Endothelial cell of umbilical vein (primary cell): ENCODE measurements around the gene SLC37A1. TPM values are rescaled to one million over a fixed set of nuclear protein-coding genes. Genes with fewer than 3 reads are reported as not detected.

Experiments
- BruUV-seq: library from RNA; stranded (reverse); fragments of 400-500 nt; replicated peaks from 2 replicates; lab custom pipeline; 2021; lab: Mats Ljungman, UMichigan
- CTCF ChIA-PET: fragments of 300-600, 350-600 bp; sonication (Branson Sonifier 250); formaldehyde crosslinking; loops from one replicate; lab custom pipeline; 2021; ENCODE audit warnings: antibody characterized with exemption, inconsistent platforms; lab: Charles Lee
- POLR2A ChIA-PET: fragments of 300-600, 350-600 bp; sonication (Branson Sonifier 250); formaldehyde crosslinking; loops from one replicate; lab custom pipeline; 2021; ENCODE audit warnings: antibody characterized with exemption, inconsistent platforms; lab: Charles Lee
- DNase-seq: peaks from one replicate; pipeline ENCODE4 v3.0.0-alpha.2; 2011; ENCODE audit warnings: low read depth, low spot score
- FAIRE-seq: peaks from 2 replicates; lab custom pipeline; 2011; peaks lifted over from hg19 to GRCh38; lab: Jason Lieb, UNC
- H2AFZ ChIP-seq: 2 replicates; pipeline ENCODE4 v1.6.0; 2012; ENCODE audit warnings: low read depth, low read length, control low read depth, inconsistent platforms
- H3K27ac ChIP-seq: 2 replicates; pipeline ENCODE4 v1.5.1; 2011; ENCODE audit warnings: low read depth, mild to moderate bottlenecking, control low read depth, low read length, moderate library complexity; ENCODE audit not compliant: insufficient read depth
- H3K27me3 ChIP-seq, 2 experiments: 2 replicates each; pipeline versions ENCODE4 v1.6.0 to v1.6.1; 2011; ENCODE audit warnings: low read length in 2 of 2, mixed read lengths in 1 of 2; ENCODE audit not compliant: control insufficient read depth in 2 of 2, insufficient read depth in 2 of 2
- H3K36me3 ChIP-seq, 2 experiments: 2 replicates in 1 of 2; 3 replicates in 1 of 2; pipeline ENCODE4 v1.5.1; 2011; ENCODE audit warnings: low read length in 2 of 2, mild to moderate bottlenecking in 1 of 2, moderate library complexity in 1 of 2; ENCODE audit not compliant: control insufficient read depth in 2 of 2, insufficient read depth in 2 of 2; ENCODE audit errors: extremely low read depth in 1 of 2
- H3K4me1 ChIP-seq: 3 replicates; pipeline ENCODE4 v1.5.1; 2011; ENCODE audit warnings: mild to moderate bottlenecking, low read length; ENCODE audit not compliant: control insufficient read depth, insufficient read depth; ENCODE audit errors: extremely low read depth
- H3K4me2 ChIP-seq: 2 replicates; pipeline ENCODE4 v1.6.1; 2011; ENCODE audit warnings: low read length, control low read depth, mixed read lengths; ENCODE audit not compliant: insufficient read depth
- H3K4me3 ChIP-seq, 3 experiments: fragments of 200-600 bp in 1 of 3; sonication (generic), shearing (Covaris generic) in 1 of 3; replicated peaks in 1 of 3; 2 replicates each; pipeline ENCODE4 v1.5.1; 2011 to 2016; ENCODE audit warnings: control low read depth in 3 of 3, low read length in 3 of 3, mild to moderate bottlenecking in 2 of 3, inconsistent platforms in 1 of 3, low read depth in 1 of 3, moderate library complexity in 1 of 3; ENCODE audit not compliant: insufficient read depth in 1 of 3
- H3K79me2 ChIP-seq: 2 replicates; pipeline ENCODE4 v1.6.0; 2012; ENCODE audit warnings: low read length, inconsistent platforms; ENCODE audit not compliant: control insufficient read depth, insufficient read depth
- H3K9ac ChIP-seq: replicated peaks from 2 replicates; pipeline ENCODE3; 2011; ENCODE audit warnings: low read length, control low read depth; ENCODE audit not compliant: insufficient read depth; ENCODE audit errors: extremely low read depth
- H3K9me1 ChIP-seq: replicated peaks from 3 replicates; pipeline ENCODE4 v1.6.0; 2011; ENCODE audit warnings: mild to moderate bottlenecking, low read length; ENCODE audit not compliant: control insufficient read depth, insufficient read depth; ENCODE audit errors: extremely low read depth
- H3K9me3 ChIP-seq: replicated peaks from 2 replicates; pipeline ENCODE4 v1.5.1; 2012; ENCODE audit warnings: low read length, inconsistent platforms; ENCODE audit not compliant: control insufficient read depth, insufficient read depth
- H4K20me1 ChIP-seq: replicated peaks from 2 replicates; pipeline ENCODE3; 2011; ENCODE audit warnings: mild to moderate bottlenecking, low read length; ENCODE audit not compliant: control insufficient read depth, insufficient read depth; ENCODE audit errors: extremely low read depth
- EZH2 ChIP-seq: IDR thresholded peaks from 2 replicates; pipeline ENCODE4 v1.6.1; 2012; ENCODE audit warnings: borderline replicate concordance, low read depth, mild to moderate bottlenecking, moderate library complexity, low read length, inconsistent platforms; ENCODE audit not compliant: severe bottlenecking
- FOS ChIP-seq: IDR thresholded peaks from 2 replicates; pipeline ENCODE4 v1.6.1; 2011; ENCODE audit warnings: mild to moderate bottlenecking, low read length, moderate library complexity, borderline replicate concordance; ENCODE audit not compliant: insufficient read depth
- GATA2 ChIP-seq: IDR thresholded peaks from 2 replicates; pipeline ENCODE4 v1.7.0; 2011; ENCODE audit warnings: low read depth, mild to moderate bottlenecking, moderate library complexity, mixed read lengths, low read length; ENCODE audit not compliant: insufficient read length, insufficient read depth
- JUN ChIP-seq: IDR thresholded peaks from 2 replicates; pipeline ENCODE4 v1.6.1; 2011; ENCODE audit warnings: borderline replicate concordance, low read depth; ENCODE audit not compliant: insufficient read length, insufficient read depth
- MYC ChIP-seq: IDR thresholded peaks from one replicate; pipeline ENCODE4 v1.6.1; 2011; ENCODE audit warnings: mild to moderate bottlenecking, low read depth, low read length
- POLR2AphosphoS5 ChIP-seq: IDR thresholded peaks from 2 replicates; pipeline ENCODE4 v1.6.1; 2012; ENCODE audit warnings: low read depth, mild to moderate bottlenecking, control low read depth, low read length, moderate library complexity; ENCODE audit not compliant: insufficient read depth
- dilution Hi-C: fragments of 300-500 bp; cut with MboI; formaldehyde crosslinking; loops from one replicate; pipeline ENCODE4 v1.15.0; 2019; ENCODE audit warnings: low sequenced_read_pairs; ENCODE audit not compliant: extremely low pct_ligation_motif_present
- intact Hi-C: fragments of 100-400 bp; cut with micrococcal nuclease; formaldehyde crosslinking; loops from one replicate; pipeline ENCODE4 v1.10.0; 2022
- polyA plus RNA-seq, 4 experiments: library from polyadenylated mRNA; depleted of rRNA in 3 of 4; stranded (reverse) in 3 of 4; unstranded in 1 of 4; fragments of >200 nt; gene quantifications; 2 replicates each; pipeline versions ENCODE4 v1.2.1 to v1.2.3, GENCODE V29; 2011 to 2012; ENCODE audit warnings: missing spikeins in 1 of 4
- total RNA-seq: library from RNA; stranded (reverse); gene quantifications from 2 replicates; pipeline ENCODE4 v1.2.3, GENCODE V29; 2021

SLC37A1 gene
- total and polyA plus RNA-seq, 2 donors (not counting 3 experiments of a cell fraction or from before 2014, with no cell fraction given): 4.7 to 7.6 TPM

DNA sequence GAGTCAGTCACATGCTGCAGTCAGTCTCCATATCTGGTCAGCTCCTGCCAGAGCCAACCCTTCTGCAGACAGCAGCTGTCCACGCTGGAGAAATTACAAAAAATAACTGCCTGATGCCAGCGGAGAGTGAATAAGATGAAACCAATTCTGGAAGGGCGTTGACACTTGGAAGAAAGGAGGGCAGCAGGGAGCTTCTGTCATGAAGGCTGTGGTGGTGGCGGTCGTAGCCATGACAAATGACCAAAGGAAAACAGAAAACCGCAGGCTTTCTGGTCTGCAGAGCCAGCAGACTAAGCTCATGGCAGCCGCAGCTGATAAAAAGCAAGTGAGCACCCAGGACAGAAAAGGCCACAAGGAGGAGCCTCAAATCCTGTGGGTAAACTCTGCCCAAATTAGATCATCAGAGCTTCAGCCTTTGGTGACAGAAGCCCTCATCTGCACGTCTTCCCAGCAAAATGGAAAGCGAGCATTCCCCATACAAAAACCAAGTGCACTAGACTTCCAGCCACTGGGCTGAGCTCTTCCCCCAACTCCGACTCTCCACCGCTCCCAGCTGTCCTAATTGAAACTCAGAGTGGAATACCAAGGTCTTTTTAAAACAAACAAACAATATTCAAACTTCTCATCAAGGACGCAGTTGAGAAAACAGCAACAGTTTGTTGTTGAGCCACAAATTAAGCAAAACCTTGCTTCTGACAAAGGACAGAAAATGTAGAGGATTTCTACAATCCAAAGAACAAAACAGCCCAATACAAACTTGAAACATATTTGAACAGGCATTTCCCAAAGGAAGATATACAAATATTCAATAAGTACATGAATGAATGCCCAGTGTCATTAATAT lies 46.3 kb upstream of the SLC37A1 start:
- Histone ChIP-seq H3K4me3 (no peak overlapping the region), H2AFZ (no peak overlapping the region), H3K36me3 (no peaks in the 10 kb centered on the region), H3K27me3 (peaks cover 2 to 4% of the 10 kb centered on the region in 2 experiments), H4K20me1 (no peaks in the 10 kb centered on the region), H3K9me3 (no peaks in the 10 kb centered on the region), H3K27ac (no peak overlapping the region), H3K9me1 (no peaks in the 10 kb centered on the region), H3K79me2 (no peaks in the 10 kb centered on the region), H3K9ac (no peak overlapping the region), H3K4me2 (no peak overlapping the region), H3K4me1 (no peaks in the 10 kb centered on the region)
- BruUV-seq: no TSS peak
- dilution Hi-C loops: no loop called here
- no peak for DNase-seq
- intact Hi-C loops: no loop called here
- TF ChIP-seq MYC (no peak), POLR2AphosphoS5 (no peak), FOS (no peak), EZH2 (no peak), JUN (no peak), GATA2 (no peak)
- no peak for FAIRE-seq
- CTCF ChIA-PET: interaction anchor here (0.9 kb wide), 1 partner anchor 12 kb away, joined by 3 read pairs; no protein-coding TSS in a partner anchor
- POLR2A ChIA-PET: no interaction called here
